Hepatocyte (in vitro differentiated cells): ENCODE measurements around the gene MBOAT2.

Experiments
- EZH2phosphoT487 ChIP-seq: fragments of 200-600 bp; sonication (generic); IDR thresholded peaks from one replicate; pipeline ENCODE4 v1.6.1; 2018; ENCODE audit warnings: antibody characterized with exemption, mild to moderate bottlenecking, low read depth, moderate library complexity; ENCODE audit not compliant: unreplicated experiment, severe bottlenecking
- TF ChIP-seq, protein P1 (sequence below): fragments of 200-600 bp; sonication (generic); IDR thresholded peaks from 2 replicates; pipeline ENCODE4 v1.5.1; 2016; ENCODE audit warnings: antibody characterized with exemption, mild to moderate bottlenecking; ENCODE audit not compliant: poor library complexity

- TF ChIP-seq EZH2phosphoT487 = no peak
- TF ChIP-seq, protein P1, sequence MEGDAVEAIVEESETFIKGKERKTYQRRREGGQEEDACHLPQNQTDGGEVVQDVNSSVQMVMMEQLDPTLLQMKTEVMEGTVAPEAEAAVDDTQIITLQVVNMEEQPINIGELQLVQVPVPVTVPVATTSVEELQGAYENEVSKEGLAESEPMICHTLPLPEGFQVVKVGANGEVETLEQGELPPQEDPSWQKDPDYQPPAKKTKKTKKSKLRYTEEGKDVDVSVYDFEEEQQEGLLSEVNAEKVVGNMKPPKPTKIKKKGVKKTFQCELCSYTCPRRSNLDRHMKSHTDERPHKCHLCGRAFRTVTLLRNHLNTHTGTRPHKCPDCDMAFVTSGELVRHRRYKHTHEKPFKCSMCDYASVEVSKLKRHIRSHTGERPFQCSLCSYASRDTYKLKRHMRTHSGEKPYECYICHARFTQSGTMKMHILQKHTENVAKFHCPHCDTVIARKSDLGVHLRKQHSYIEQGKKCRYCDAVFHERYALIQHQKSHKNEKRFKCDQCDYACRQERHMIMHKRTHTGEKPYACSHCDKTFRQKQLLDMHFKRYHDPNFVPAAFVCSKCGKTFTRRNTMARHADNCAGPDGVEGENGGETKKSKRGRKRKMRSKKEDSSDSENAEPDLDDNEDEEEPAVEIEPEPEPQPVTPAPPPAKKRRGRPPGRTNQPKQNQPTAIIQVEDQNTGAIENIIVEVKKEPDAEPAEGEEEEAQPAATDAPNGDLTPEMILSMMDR = no peak
Observed at GRCh38 chr2:8840475-8841091, 162.9 kb downstream of the MBOAT2 start.
